ENCODE results near the gene REV1.
"Not testable (repeated sequence)": the region's sequence is repeated elsewhere in the genome, so short reads cannot be mapped to it uniquely, and the experiment has no call there.

The REV1 gene

DNA sequence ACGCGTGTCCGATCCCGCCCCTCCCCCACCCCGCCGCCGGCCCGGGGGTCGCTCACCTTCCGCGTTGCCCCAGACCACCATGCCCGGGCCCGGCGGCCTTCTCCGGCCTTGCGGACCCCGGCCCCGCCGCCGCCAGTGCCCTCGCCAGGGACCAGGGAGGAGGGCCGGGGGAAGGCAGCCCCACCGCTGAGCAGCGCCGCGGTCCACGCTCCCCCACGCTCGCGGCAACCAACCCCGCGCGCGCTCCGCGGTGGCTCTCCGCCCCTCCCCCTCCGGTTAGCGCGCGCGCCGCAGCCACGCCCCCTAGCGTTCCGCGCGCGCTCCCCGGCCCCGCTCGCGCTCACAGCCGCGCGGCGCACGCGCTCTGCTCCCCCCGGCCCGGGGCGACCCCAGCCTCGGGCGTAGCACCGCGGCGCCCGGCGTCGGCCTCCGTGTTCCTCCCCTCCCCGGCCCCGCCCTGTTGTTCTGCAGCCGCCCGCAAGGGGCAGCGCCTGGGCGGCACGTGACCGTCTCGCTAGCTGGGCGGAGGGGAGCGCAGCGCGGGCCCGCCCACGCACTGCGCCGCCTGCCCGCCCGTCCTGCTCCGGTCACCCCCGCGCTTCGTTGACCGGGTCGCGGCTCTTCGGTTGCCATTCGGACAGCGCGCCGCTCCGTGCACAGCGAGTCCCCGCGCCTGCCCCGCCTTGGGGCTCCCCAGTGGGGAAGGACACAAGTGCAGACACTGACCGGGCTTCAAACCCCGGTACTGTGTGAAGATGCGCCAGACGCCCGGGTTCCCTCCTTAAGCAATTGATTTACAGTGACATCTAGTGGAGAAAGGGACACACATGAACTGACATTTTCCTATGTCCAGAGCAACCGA, at the start of gene REV1:
TSS of gene REV1 (minus strand) at position 257 of the 862 bp plus-strand sequence. CDS start 25,042 bp downstream, outside the sequence.
- peak; percentile 64 to 98 (median 88) for DNase-seq

GRCh38 chr2:99537910-99538485, 48.2 kb upstream of the REV1 start:
- DNase-seq = no peak

GRCh38 chr2:99524056-99524455, 34.2 kb upstream of the REV1 start:
- no peak for DNase-seq

GRCh38 chr2:99522157-99522556, 32.3 kb upstream of the REV1 start:
- no peak for DNase-seq

DNA sequence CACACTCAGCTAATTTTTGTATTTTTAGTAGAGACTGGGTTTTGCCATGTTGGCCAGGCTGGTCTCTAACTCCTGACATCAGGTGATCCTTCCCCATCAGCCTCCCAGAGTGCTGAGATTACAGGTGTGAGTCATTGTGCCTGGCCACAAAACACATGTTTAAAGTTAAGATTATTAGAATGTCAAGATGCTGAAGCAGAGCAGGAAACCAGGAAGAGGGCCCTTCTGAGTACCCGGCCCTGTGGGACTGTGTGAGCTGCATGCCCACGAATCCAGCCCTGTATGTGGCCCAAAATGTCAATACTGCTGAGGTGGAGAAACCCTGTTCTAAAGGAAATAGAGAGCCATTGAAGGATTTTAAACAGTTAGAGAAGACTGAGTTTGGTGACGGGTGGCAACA, 31.0 kb upstream of the REV1 start:
- no peak for DNase-seq

- DNase-seq = no peak
Measured at GRCh38 chr2:99520195-99520594, 30.4 kb upstream of the REV1 start.

- DNase-seq = no peak
Measured at GRCh38 chr2:99514357-99514756, 24.5 kb upstream of the REV1 start.

GRCh38 chr2:99512181-99512591, 22.4 kb upstream of the REV1 start:
- no peak for DNase-seq

GRCh38 chr2:99509387-99509786, 19.6 kb upstream of the REV1 start:
- no peak for DNase-seq

GRCh38 chr2:99507937-99508818, 18.4 kb upstream of the REV1 start:
- DNase-seq = peak in 1 of 56 donors; percentile 1

- DNase-seq = no peak
Measured at GRCh38 chr2:99504844-99505584, 15.2 kb upstream of the REV1 start.

DNA sequence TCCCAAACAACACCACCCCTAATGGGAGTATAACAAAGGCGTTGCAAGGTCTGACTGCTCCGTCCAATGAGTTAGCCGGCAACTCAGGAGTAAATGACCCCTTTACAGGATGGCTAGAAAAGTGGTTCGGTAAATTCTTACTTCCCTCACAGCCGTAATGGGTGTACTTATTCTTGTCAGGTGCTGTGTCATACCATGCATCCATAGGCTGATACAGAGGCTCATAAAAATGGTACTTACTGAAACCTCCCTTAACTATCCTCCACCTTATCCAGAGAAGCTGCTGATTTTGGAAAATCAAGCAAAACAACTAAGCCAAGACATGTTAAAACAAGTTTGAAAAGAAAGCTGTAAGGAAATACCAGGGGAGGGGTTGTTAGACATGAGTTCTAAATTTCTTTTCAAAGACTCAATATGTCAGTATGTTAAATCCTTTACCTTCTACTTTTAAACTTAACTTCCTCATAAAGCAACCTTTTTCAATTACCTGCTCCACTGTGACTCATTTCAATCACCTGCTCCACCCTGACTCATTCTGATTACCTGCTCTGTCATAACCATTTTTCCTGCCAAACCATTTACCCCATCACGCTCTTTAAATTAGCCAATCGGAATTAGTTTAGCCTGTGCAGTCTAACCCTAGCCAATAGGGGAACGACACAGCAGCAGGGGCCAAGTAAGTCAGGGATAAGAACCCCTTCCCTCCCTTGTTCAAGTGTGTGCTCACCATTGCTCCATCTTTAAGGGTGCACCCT, 14.0 kb upstream of the REV1 start:
- DNase-seq = not testable (repeated sequence)

DNA sequence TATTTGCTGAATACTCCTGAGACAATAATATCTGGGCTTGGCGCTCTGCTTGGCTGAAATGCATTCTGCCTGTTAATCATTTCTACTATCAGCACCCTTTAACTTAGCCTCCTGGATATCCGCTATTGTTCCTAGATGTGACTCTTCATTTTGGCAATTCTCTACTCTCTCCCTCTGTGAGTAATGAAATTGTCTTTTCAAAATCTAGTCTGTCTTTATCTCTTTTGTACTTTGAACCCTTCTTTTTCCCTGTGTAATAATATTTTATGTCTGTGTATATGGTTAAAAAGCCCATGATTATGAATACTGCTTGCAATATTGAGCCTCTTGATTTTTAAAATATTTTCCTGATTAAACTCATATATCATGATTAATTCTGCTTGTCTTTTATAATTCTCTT, 6.2 kb upstream of the REV1 start:
- DNase-seq = no peak

GRCh38 chr2:99495115-99495860, 5.5 kb upstream of the REV1 start:
- DNase-seq = no peak

GRCh38 chr2:99492721-99493120, 2.9 kb upstream of the REV1 start:
- DNase-seq = no peak

- no peak for DNase-seq
Measured at GRCh38 chr2:99490623-99491461, 1.0 kb upstream of the REV1 start.

GRCh38 chr2:99489063-99489760, 605 bp downstream of the REV1 start:
- peak in 48 of 56 donors; percentile 7 to 80 (median 50) for DNase-seq

DNA sequence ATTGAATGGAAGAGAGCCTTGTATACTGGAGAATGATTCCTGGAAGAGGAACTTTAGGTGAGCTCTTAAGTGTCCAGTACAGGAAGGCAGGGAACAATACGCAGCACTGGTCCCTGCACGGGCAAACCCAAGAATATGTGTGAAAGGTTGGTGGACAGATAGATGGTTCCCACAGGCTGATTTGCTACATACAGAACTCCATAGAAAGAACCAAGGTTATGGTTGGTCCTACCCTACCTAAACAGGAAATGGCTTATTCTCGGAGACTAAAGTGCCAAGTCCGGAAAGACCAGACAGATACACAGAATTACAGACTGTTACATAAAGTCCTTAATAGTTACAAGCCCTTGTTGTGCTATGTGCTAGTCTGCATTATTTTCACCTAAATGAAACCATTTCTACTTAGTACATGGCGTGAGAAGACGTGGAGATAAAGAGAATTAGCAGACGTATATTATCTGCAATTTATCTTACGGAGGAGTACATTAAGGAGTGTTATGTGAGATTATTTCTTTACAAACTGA, 1.2 kb downstream of the REV1 start:
- DNase-seq = peak in 1 of 56 donors; percentile 1

All from amygdala (tissue), 56 donors.